SK-N-MC (cell line): Measurements from ENCODE around the gene ADK.

ENCODE experiments used
- DNase-seq: peaks from one replicate; pipeline ENCODE4 v3.0.0-alpha.2; 2011; ENCODE audit warnings: low read depth, low spot score
- H3K27ac ChIP-seq: fragments of 200-600 bp; sonication (generic); 2 replicates; pipeline ENCODE4 v1.5.1; 2016; ENCODE audit warnings: mixed run types
- H3K36me3 ChIP-seq: fragments of 200-600 bp; sonication (generic); 2 replicates; pipeline ENCODE4 v1.6.1; 2017; ENCODE audit warnings: antibody characterized with exemption, low read length, mixed read lengths; ENCODE audit not compliant: insufficient read depth
- H3K4me3 ChIP-seq: fragments of 200-600 bp; sonication (generic); 2 replicates; pipeline ENCODE4 v1.5.1; 2016
- H3K9ac ChIP-seq: fragments of 200-600 bp; sonication (generic); 2 replicates; pipeline ENCODE4 v1.8.0; 2017; ENCODE audit warnings: mixed run types, mixed read lengths; ENCODE audit not compliant: insufficient read length
- H3K9me3 ChIP-seq: fragments of 200-600 bp; sonication (generic); 2 replicates; pipeline ENCODE4 v1.6.1; 2017; ENCODE audit warnings: low read depth, mild to moderate bottlenecking, antibody characterized with exemption, low read length, moderate library complexity, mixed read lengths
- EZH2 ChIP-seq: fragments of 200-600 bp; sonication (generic); IDR thresholded peaks from one replicate; pipeline ENCODE4 v1.6.1; 2017; ENCODE audit warnings: antibody characterized with exemption
- FOXP2 ChIP-seq: optimal IDR thresholded peaks from 2 replicates; pipeline ENCODE3; 2011; ENCODE audit warnings: mild to moderate bottlenecking, moderate library complexity; ENCODE audit not compliant: insufficient read depth; ENCODE audit errors: extremely low read length, control extremely low read depth
- POLR2AphosphoS5 ChIP-seq: IDR thresholded peaks from 2 replicates; pipeline ENCODE4 v1.6.1; 2012; ENCODE audit warnings: mild to moderate bottlenecking, low read depth, low read length, borderline replicate concordance

The ADK gene

DNA sequence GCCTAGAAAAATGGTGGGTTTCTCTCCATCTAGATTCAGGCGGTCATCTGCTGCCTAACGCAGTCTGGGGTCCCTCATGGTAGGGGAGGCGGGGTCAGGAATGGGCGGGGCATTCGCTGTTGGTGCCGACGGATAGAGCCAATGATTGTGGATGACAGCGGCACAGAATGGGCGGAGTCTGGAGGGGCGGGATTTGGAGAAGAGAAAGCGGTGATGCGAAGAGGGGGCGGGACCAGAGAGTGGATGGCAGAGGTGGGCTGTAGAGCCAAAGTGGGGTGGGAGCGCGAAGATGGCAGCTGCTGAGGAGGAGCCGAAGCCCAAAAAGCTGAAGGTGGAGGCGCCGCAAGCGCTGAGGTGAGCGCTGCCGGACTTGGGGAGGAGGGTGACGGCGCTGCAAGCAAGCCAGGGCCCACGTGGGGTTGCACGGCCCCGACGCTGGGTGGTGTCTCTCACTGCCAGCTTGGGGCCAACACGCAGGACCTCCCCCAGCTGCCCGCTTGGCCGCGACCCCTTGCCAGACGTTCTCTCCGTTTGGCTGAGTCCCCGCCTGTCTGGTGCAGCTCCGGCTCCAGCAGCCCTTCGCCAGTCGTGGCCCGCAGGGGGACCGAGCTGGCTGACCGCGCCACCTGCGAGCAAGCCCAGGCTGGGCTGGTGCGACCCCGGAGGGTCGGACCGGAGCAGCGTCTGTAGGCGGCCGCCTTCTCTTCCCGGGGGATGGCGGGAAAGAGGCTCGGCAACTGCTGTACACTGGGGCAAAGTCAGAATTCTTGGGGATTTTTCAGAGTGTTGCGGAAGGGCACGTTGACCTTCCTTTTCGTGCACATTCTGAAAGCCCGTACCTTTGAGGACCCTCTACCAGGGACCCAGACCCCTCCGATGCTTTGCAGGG, at the start of gene ADK:
Gene ADK (plus strand): TSS at position 232 of the 889 bp plus-strand sequence. CDS start 58 bp downstream, at position 290.
- Histone ChIP-seq H3K9me3 (no peaks in the 10 kb centered on the region), H3K9ac (peak within 1 kb of the TSS; percentile 93), H3K36me3 (no peaks in the 10 kb centered on the region), H3K4me3 (peak within 1 kb of the TSS; percentile 89), H3K27ac (peak within 1 kb of the TSS; percentile 96)
- TF ChIP-seq EZH2 = no peak
- TF ChIP-seq POLR2AphosphoS5 = no peak; the same call in 1 of the 2 replicates
- no peak for TF ChIP-seq FOXP2
- peak; percentile 83 for DNase-seq

GRCh38 chr10:74103560-74104258, 47.3 kb upstream of the ADK start:
- no peak for DNase-seq
- Histone ChIP-seq H3K9me3 (no peaks in the 10 kb centered on the region), H3K36me3 (peaks cover 8% of the 10 kb centered on the region; the same call in 1 of the 2 replicates), H3K4me3 (no peak overlapping the region), H3K27ac (no peak overlapping the region), H3K9ac (no peak overlapping the region)
- no peak for TF ChIP-seq FOXP2
- TF ChIP-seq EZH2 = no peak
- no peak for TF ChIP-seq POLR2AphosphoS5

DNA sequence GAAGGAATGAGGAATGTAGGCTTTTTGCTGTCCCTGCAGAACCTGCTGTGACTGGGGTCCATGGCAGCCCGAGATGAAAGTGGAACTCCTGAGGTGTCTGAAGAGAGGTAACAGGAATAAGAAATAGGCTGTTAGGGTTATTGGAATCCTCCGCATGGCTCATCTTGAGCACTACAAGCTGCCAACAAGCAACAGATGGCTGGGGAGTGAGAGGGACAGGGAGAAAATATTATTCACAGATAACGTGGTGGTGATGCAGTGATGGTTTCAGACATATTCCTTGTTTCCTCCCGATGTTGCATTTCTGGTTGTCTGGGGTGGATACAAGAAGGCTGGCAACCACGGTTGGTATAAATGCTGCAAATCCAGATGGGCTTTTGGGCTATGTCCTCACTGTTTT, 46.5 kb upstream of the ADK start:
- no peak overlapping the region for H3K4me3 ChIP-seq
- TF ChIP-seq FOXP2 (no peak), EZH2 (no peak), POLR2AphosphoS5 (no peak)

GRCh38 chr10:74104996-74105395, 46.0 kb upstream of the ADK start:
- DNase-seq = no peak
- Histone ChIP-seq H3K36me3 (peaks cover 8% of the 10 kb centered on the region; the same call in 1 of the 2 replicates), H3K9me3 (no peaks in the 10 kb centered on the region), H3K4me3 (no peak overlapping the region), H3K27ac (no peak overlapping the region), H3K9ac (no peak overlapping the region)
- TF ChIP-seq FOXP2 (no peak), EZH2 (no peak), POLR2AphosphoS5 (no peak)

More for the DNA sequence above, 46.5 kb upstream of the ADK start:
- Histone ChIP-seq H3K9me3 (no peaks in the 10 kb centered on the region), H3K9ac (no peak overlapping the region), H3K36me3 (peaks cover 8% of the 10 kb centered on the region; the same call in 1 of the 2 replicates), H3K27ac (no peak overlapping the region)
- no peak for DNase-seq

DNA sequence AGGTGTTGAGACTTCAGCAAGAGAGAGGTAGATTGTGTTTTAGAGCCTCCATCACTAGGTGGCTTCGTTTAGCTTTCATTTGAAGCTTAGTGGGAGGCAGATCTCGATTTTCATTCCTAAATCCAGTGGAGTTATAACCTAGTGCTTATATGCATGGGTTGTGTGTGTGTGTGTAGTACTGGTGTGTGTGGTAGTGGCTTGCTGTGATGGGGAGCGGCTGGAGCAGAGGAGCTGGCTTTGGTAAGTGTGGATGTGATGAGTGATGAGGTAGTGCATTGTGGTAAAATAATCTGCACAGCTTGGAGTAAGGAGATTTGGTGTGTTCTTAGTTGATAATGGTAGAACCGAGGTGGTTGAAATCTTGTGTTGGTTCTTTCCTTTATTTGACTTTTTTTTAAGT, 43.6 kb upstream of the ADK start:
- no peak overlapping the region for H3K4me3 ChIP-seq
- TF ChIP-seq EZH2 (no peak), FOXP2 (no peak), POLR2AphosphoS5 (no peak)
- no peak for DNase-seq
- H3K27ac ChIP-seq = no peak overlapping the region
- no peak overlapping the region for H3K9ac ChIP-seq
- peaks cover 10% of the 10 kb centered on the region; the same call in 1 of the 2 replicates for H3K36me3 ChIP-seq
- H3K9me3 ChIP-seq = no peaks in the 10 kb centered on the region

DNA sequence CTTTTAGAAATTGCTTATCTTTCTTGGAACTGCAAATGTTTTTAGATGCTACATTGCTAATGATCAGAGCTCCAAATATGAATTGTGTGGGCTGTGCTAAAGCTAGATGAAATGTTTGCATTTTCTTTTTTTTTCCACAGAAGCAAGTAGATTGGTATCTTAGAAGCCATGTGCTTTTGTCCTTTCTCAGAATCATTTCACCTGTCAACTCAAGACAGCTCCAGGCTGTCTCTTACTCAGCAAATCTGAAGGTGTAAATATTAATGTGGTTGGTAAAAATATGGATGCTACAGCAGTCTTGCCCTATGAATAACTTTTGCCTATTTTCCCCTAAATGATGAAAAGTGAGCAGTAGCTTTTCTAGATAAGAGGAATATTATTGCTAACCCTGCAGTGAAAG, 41.6 kb upstream of the ADK start:
- no peak for DNase-seq
- no peaks in the 10 kb centered on the region for H3K9me3 ChIP-seq
- no peak overlapping the region for H3K27ac ChIP-seq
- TF ChIP-seq POLR2AphosphoS5 (no peak), EZH2 (no peak), FOXP2 (no peak)
- no peak overlapping the region for H3K9ac ChIP-seq
- H3K36me3 ChIP-seq = peaks cover 14% of the 10 kb centered on the region; the same call in 1 of the 2 replicates
- H3K4me3 ChIP-seq = no peak overlapping the region

DNA sequence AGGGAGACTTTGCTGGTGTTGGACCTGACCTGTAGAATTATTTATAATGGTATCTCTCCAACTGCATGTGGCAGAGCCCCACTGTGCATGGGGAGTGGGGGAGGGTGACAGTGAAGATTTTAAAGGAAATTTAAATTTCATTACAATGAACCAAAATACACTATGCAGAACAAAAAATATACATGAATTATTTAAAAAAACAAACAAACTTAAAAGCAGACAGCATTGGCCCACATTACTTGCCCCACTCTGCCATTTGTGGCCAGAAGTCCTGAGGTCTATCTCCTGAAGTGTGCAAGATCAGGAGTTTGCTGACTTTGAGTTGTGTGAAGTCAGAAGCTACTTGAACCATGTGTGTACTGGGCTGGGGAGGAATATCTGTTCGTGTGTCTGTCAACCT, 40.9 kb upstream of the ADK start:
- H3K27ac ChIP-seq = no peak overlapping the region
- H3K9ac ChIP-seq = no peak overlapping the region
- H3K4me3 ChIP-seq = no peak overlapping the region
- H3K36me3 ChIP-seq = peaks cover 18% of the 10 kb centered on the region; the same call in 1 of the 2 replicates
- DNase-seq = no peak
- TF ChIP-seq POLR2AphosphoS5 (no peak), FOXP2 (no peak), EZH2 (no peak)
- H3K9me3 ChIP-seq = no peaks in the 10 kb centered on the region

DNA sequence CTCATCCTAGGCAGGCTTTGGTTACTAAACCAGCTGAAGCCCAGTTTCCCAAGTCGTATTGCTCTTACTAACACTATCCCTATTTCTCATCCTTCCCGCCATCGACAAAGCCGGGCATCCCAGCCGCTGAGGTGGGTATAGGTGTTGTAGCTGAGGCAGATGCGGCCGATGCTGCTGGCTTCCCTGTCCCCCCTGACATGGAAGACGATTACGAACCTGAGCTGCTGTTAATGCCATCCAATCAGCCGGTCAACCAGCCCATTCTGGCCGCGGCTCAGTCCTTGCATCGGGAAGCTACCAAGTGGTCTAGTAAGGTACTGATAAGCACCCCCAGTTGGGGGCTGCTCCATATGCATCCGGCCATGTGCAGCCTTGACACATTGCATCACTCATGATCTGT, 39.2 kb upstream of the ADK start:
- H3K36me3 ChIP-seq = peaks cover 21% of the 10 kb centered on the region; the same call in 1 of the 2 replicates

More for the DNA sequence above, 39.2 kb upstream of the ADK start:
- H3K27ac ChIP-seq = no peak overlapping the region
- H3K9ac ChIP-seq = no peak overlapping the region
- no peaks in the 10 kb centered on the region for H3K9me3 ChIP-seq
- DNase-seq = no peak
- no peak overlapping the region for H3K4me3 ChIP-seq
- no peak for TF ChIP-seq EZH2
- no peak for TF ChIP-seq POLR2AphosphoS5
- no peak for TF ChIP-seq FOXP2
